Activated CD4-positive, alpha-beta T cell treated with anti-CD3 and anti-CD28 coated beads for 24 hours (primary cell): ENCODE data around the gene PIWIL4.
"Not testable (repeated sequence)": the region's sequence is repeated elsewhere in the genome, so short reads cannot be mapped to it uniquely, and the experiment has no call there.

Experiments
- DNase-seq, 2 donors: peaks; one replicate each; pipeline ENCODE4 v3.0.0-alpha.2; 2020; ENCODE audit warnings: low read depth in 2 of 2

PIWIL4 gene

DNA sequence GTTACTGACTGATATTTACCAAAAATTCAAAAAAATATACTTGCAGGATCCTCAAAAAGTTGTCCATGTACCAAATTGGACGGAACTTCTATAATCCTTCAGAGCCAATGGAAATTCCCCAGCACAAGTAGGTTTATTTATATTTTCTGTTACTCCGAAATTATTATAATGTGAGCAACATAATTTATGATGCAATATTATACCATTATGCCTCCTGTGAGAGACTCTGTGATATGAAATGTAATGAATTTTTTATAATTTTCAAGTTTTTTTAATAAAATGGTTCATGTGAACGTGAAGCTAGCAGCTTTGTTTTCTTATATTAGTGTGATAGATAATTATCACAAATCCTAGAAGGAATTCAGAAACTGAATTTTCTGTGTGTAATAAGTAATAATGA lies 18.2 kb downstream of the PIWIL4 start:
- DNase-seq, result no peak

DNA sequence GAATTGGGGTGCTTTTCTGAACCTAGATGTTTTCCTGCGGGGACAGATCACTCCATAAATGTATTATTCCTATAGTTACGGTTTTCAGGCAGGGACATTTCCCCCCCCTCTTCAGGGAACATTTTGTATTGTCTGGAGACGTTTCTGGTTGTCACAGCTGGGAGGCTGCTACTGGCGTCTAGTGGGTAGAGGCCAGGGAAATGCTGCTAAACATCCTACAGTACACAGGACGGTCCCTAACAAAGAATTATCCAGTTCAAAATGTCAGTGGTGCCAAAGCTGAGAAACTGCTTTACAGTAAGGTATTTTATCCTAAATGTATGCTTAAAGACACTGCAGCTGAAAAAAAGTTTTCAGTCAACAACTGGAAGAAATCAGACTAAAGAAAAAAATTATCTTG lies 19.4 kb downstream of the PIWIL4 start:
- no peak for DNase-seq

DNA sequence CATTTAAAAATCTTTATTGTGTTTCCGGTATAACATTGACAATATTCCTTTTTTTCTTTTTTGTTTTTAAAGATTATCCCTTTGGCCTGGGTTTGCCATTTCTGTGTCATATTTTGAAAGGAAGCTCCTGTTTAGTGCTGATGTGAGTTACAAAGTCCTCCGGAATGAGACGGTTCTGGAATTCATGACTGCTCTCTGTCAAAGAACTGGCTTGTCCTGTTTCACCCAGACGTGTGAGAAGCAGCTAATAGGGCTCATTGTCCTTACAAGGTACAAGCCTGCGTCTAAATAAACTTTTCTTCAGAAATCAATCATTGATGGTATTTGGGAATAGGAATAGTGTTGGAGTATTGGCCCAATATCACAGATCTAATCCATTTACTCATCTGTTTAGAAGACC lies 19.8 kb downstream of the PIWIL4 start:
- DNase-seq, result no peak

DNA sequence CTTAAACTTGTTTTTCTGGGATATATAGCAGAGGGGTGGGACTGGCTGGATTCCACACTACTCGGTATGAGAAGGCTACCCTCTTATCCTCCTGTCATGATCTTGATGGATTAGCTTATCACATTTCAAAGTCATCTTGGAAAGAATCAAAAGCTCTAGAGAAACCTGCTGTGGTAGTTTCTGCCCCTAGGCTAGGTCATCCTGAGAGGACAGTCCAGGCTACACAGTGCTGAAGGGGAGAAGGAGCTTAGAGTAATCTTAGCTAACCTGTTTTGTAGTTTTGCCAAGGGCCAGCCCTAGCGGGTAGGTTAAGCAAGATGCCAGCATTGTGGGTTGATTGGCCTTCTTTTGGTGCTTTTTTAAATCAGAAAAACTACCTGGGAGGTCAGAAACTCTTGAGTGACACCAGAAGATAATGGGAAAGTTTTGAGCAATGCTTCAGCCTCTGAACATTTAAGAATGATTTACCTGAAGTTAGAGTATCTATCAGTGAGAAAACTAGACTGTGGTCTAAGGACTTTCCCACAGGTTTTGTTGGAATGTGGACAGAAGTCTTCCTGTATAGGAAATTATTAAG lies 21.3 kb downstream of the PIWIL4 start:
- no peak for DNase-seq

DNA sequence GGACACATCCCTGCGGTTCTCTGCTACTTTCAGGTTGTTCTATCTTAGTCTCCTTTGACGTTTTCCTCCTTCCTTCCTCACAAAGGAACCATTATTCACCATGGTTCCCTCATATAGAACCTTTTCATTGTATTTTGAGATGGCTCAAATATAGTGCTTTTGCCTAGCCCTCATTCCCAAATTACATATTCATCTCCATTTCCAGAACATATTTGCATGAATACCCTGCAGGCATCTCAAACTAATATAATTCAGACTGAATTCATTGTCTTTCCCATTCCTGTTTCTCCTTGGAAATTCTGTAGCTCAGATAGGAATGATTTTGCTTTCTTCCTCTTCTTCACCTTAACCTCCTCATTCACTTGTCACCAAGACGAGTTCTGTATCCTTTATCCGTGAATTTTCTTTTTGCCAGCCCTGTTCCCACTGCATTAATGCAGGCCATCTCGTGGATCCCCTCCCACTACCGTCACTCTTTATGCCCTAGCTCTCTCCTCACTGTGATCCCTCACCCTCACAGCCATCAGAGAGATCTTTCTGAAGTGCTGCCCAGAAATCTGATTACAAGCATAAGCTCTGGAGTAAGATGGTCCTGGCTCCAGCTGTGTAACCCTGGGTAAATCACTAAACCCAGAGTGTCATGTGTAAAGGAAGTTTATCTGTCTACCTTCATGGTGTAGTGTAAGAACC lies 23.3 kb downstream of the PIWIL4 start:
- DNase-seq, result no peak

DNA sequence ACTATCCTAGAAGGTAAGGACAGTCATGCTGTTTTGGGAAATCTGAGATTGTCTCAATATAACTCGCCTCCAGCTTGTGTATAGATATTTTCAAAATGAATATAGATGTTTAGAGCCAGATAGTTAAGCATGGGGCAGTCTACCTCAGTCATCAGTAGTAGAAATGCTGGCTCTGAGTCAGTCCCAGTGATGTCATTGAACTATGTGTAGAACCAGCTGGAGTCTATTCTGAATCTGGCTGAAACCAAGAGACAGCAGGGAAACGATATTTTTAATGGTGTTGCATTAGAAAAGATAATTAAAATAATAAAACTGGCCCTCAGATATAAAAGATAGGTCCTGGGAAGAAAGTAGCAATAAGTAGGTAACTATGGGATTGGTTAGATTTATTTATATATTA lies 25.9 kb downstream of the PIWIL4 start:
- no peak for DNase-seq

DNA sequence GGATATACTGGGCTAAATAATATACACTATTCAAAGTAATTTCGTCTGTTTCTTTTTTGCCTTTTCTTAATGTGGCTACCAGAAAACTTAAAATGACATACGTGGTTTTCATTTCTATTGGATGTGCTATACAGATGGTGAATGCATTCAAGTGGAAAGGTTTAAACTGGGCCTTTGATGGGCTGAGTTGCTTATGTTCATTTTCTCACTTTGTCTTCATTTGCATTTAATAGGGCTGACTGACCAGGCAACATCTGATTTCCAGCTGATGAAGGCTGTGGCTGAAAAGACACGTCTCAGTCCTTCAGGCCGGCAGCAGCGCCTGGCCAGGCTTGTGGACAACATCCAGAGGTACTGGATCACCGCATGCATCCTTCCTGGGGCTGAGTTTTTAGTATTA lies 27.9 kb downstream of the PIWIL4 start:
- no peak for DNase-seq

DNA sequence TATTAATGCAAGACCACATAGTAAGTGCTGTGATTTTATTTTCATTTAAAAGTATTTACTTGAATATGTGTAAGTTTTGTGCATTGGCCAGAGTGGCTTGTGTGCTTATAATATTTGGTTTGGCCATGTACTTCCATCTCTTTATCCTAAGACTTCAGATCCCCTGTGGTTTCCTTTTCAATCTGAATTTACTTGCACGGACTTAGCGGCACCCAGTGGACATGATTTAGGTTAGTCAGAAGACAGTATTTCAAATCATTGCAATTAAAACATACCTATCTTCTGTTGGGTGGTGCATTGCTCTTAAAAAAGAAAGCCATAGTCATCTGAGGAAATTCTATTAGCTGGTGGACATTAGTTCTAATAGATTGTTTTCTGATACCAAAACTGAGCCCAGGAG lies 30.7 kb downstream of the PIWIL4 start:
- no peak for DNase-seq

DNA sequence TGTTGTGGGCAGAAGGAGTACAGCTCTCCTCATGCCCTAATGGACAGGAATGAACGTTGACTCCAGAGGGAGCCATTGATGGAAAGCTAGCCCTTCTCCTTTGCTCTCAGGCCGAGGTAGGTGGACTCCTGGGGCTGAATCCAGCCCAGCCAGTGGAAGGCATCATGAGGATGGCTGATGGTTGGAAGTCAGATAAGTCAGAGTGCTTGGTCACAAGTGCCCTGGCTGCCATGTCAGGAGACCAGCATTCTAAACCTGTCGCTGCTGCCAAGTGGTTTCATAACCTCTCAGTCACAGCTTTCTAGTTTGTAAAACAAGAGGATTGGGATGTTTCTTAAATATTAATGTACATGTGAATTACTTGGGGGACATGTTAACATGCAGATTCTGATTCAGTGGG lies 32.3 kb downstream of the PIWIL4 start:
- DNase-seq, result no peak

DNA sequence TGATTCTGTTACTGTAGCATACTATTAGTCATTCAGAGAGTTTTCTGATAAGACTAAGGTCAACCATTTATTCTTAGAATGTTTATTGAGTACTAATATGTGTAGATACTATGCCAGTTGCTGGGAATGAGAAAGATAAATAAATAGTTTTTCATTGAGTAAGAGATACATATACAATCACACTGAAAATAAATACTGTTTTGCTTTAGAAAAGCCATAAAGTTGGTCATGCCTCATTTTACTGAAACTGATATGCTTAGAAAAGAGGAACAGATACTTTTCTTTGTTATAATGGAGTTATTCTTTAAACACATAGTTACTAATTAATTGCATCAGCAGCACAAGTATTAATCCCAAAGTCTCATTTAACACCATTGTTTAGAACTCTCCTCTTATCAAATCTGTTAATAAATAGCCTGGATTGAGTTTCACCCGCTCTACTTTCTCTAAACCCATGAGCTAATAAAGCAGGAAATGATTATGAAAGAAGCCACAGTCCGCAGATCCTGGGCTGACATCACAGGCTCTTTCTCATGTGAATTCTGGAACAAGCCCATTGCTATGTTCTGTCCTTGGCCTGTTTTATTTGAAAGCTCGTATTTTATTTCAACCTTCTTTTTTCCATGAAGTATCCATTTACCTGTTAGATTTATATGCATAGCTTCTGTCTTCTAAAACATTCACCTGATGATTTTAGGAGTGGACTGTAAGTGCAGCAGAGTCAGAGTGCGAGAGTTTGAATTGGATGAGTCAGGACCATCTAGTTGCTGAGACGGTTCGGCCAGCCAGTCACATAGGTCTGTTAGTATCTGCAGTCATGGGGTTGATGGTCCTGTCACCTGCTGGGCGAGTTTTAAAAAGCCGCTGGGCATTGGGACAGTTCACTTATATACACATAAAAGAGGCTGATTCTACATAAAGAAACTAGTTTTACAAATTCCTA lies 35.5 kb downstream of the PIWIL4 start:
- peak in 1 of 2 donors; percentile 13 for DNase-seq

DNA sequence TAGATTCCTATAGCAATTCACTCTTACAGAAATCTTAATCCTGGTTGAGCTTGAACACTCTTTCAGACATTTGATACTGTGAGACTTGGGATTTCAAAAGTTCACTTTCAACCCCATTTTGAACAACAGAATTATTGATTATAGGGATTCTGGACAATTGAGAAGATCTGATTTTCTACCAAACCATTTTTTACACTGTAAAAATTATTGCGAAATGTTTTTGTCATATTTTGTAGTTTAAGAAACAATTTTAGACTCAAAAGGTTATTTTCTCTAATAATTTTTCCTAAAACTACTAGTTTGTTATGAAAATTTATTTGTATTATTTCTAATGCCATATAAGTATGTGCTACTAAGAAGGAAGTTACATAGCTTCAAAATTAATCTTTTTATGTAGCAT lies 36.4 kb downstream of the PIWIL4 start:
- DNase-seq, result no peak

DNA sequence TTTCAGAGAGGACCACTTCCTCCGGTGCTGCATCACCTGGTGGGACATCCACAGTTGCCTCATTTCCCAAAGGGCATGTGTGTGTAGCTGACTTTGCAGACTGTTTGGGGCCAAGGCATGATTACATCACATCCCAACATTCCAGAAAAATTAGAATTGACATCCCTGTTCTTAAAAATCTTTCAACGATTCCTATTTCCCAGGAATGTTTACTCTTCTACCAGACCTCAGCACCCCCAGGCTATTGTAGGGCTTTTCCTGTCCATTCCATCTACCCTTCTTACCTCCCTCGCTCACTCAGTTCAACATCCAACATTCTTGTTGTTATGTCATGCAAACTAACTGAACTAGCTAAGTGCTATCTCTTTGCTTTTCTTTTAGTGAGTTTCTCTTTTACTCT lies 37.3 kb downstream of the PIWIL4 start:
- DNase-seq, result no peak

DNA sequence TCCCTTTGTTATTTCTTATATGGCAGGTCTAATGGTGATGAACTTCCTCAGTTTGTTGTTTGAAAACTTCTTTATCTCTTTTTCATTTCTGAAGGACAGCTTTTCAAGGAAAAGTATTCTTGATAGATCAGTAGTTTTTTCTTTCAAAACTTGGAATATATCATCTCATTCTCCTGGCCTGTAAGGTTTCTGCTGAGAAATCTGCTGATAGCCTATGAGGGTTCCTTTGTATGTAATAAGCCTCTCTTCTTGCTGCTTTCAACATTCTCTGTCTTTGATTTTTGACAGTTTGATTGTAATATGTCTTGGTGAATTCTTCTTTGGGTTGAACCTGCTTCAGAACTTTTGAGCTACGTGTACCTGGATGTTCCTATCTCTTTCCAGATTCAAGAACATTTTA lies 46.0 kb downstream of the PIWIL4 start:
- DNase-seq, result no peak

DNA sequence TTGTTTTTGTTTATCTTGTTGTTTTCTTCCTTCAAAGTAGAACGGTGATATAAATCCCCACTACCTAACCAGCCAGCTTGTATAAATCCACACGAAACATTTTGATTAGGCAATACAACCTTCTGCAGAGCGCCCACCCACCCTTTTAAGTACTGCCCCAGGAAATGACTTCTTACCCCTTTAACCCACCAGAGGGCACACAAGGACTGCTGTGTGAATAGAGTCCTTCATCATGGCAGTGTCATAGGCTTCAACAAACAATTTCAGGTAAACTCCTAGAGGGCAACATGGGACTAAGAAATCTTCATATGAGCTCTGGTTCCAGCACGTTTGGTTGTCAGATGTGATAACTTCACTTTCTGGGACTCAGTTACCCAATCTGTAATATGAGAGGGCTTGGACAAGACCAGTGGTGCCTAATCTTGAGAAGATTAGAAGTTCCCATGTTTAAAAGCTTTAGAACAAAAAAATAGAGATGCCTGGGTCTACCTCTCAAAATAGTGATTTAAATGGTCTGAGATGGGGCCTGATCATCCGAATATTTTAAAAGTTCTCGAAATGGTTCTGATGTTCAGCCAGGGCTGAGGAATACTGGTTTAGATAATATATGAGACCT lies 56.1 kb downstream of the PIWIL4 start:
- DNase-seq, result peak; percentile 7 to 18

DNA sequence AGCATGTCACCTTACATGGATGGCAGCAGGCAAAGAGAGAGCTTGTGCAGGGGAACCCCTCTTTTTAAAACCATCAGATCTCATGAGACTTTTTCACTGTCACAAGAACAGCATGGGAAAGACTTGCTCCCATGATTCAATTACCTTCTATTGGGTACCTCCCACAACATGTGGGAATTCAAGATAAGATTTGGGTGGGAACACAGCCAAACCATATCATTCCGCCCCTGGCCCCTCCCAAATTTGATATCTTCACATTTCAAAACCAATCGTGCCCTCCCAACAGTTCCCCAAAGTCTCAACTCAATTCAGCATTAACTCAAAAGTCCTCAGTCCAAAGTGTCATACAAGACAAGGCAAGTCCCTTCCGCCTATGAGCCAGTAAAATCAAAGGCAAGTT lies 58.3 kb downstream of the PIWIL4 start:
- DNase-seq, result not testable (repeated sequence)

DNA sequence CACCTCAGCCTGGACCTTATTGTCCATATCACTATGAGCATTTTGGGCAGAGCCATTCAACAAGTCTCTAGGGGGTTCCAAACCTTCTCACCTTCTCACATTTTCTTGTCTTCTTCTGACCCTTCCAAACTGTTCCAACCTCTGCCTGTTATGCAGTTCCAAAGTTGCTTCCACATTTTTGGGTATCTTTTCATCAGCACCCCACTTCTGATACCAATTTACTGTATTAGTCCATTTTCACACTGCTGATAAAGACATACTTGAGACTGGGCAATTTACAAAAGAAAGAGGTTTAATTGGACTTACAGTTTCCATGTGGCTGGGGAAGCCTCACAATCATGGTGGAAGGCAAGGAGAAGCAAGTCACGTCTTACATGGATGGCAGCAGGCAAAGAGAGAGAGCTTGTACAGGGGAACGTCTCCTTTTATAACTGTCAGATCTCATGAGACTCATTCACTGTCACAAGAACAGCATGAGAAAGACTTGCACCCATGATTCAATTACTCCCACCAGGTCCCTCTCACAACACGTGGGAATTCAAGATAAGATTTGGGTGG lies 59.9 kb downstream of the PIWIL4 start:
- DNase-seq, result not testable (repeated sequence)

DNA sequence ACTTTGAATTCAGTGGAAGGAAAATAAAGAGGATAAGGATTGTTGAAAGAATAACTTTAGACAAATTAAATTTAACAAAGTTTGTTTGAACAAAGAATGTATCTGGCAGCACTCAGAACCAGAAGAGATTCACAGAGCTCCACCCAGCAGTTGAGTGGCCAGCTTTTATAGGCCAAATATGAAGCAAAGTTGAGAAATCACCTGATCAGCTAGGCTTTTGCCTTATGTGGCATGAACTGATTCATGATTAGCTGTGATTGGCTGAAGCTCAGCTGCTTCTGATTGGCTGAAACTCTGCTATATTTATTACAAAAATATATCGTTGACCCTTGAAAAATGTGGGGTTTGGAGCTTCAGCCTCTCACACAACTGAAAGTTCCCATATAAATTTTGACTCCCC lies 62.6 kb downstream of the PIWIL4 start:
- DNase-seq, result no peak

DNA sequence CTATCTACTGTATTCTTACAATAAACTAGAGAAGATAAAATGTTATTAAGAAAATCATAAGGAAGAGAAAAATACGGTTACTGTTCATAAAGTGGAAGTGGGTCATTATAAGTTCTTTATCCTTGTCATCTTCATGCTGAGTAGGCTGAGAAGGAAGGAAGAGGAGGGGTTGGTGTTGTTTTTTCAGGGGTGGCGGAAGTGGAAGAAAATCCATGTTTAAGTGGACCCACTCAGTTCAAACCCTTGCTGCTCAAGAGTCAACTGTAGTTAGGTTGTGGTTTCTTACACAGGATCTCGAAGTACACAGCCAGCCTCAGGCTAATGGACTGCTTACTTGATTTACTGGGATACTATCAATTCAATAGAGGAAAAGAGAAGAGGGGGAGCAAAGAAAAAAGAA lies 63.1 kb downstream of the PIWIL4 start:
- no peak for DNase-seq

DNA sequence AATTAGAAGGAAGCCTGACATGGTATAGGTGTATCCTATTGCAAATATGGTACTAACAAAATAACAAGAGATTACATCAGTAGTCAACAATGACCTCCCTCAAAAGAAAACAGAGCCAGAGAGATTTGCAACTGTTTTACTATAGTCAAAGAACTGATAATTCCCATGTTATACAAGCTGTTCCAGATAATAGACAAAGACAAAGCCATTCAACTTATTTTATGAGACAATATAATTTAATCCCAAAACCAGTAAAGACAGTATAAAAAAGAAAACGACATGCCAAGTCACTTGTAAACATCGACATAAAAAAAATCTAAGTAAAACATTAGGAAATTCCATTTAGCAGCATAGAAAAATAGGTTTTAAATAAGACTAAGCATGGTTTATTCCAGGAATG lies 65.2 kb downstream of the PIWIL4 start:
- no peak for DNase-seq

DNA sequence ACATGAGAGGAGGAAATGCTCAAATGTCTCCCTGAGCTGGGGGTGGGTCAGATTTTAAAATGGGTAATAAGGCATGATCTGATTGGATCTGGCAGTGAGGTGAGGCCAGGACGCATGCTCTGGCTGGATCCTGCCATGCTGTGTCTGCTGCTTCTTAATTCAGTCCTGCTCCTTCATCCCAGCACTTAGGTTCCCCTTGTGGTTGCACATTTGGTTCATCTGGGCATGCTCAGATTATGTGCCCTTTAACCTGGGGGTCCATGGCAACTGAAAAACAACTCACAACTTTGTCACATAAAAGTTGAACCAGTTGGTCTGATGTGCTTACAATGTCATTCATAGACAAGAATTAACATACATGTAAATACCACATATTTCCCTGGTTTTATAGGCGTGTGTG lies 67.9 kb downstream of the PIWIL4 start:
- no peak for DNase-seq

DNA sequence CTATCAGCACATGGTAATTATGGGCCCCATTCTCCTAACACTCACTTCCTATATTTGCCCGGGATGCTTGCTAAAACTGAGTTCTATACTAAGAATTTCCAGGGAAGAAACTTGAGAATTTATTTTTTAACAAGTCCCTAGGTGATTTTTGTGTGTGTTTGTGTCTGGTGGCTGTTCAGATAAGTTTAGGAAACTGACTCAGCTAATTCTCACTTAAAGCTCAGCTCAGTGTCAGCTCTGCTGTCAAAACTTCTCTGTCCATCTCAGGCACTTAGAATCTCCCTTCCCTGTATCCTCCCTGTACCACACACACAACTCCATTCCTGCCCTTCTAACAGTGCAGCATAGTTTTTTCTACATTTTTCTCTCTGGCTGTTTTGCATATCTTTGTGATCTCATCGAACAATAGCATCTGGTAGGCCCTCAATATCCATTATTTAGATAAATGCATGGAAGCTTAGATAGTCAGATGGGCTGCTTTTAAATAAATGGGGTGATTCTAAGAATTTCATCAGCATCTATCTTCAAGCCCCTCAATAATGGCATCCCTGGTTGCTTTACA lies 69.3 kb downstream of the PIWIL4 start:
- no peak for DNase-seq
